ENCODE measurements around the gene MRPS2.

Gene MRPS2

GRCh38 chr9:135480940-135481310 lies 19.6 kb upstream of the MRPS2 start:
- no peak for DNase-seq

DNA sequence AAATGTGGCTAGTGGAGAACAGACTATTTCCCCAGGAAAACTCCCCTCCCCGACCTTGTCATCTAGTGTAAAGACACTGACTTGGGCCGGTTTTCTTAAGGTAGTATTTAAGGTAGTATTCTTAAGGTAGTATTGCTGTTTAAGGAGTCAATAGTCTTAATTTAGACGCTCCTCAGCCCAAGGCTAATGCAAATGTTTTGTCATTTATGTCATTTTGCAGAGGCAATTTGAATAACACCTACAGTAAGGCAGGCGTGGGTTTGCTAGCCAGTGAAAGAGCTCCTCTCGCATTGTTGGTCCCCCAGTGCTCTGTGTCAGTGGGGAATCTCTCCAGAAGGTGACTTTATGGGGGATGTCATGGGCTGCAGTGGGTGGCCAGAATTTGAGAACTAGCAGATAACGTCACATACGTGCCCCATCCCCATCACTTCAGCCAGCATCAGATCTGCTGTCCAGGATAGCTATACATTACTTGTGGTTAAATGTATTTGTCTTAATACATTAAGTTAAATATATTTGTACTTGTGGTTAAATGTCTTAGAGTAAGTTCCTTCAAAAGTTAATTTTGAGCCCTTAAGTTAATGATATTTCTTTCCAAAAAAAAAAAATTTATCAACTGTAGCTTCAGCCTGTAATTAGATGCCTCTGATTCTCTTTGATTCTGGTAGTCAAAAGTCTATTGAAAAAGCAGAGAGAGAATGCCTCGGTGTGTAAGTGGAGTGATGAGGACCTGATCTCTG lies 18.3 kb upstream of the MRPS2 start:
- DNase-seq, result no peak

DNA sequence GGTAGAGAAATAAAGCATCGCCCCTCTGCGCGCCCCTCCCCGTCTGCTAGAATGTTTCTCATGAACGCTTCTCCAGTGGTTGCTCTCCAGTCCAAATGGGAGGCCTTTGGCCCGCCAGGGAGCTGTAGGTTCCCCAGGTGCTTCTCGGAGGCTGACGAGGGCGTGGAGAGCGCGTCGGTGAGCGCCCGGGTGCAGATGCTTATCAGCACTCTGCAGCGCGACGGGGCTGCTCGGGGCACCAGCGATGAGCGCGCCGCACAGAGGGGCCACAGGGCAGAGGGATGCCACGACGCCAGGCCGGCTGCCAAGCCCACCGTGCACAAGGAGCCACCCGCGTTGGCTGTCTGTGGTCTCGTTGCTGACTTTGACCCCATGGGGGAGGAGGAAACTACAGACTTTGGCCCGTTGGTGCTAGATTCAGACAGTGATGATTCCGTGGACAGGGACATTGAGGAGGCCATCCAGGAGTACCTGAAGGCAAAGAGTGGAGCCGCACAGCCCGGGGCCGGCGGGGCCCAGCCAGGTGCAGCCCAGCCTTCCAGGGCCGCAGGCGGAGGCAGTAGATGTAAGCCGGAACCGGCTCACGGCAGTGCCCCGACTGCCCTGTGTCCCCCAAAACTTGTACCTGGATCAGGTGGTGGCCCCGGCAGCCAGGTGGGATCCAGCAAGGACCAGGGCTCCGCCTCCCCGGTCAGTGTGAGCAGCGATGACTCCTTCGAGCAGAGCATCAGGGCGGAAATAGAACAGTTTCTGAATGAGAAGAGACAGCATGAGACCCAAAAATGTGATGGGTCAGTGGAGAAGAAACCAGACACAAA lies 15.8 kb upstream of the MRPS2 start:
- DNase-seq, result no peak

DNA sequence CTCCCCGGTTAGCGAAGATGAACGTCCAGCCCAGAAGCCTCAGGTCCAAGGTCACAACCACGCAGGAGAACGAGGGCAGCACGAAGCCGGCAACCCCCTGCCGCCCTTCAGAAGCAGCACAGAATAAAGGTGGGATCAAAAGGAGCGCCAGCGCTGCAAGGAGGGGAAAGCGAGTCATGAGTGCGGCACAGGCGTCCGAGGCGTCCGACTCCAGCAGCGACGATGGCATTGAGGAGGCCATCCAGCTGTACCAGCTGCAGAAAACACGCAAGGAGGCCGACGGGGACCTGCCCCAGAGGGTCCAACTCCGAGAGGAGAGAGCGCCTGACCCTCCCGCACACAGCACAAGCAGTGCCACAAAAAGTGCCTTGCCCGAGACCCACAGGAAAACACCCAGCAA lies 15.1 kb upstream of the MRPS2 start:
- DNase-seq, result no peak

DNA sequence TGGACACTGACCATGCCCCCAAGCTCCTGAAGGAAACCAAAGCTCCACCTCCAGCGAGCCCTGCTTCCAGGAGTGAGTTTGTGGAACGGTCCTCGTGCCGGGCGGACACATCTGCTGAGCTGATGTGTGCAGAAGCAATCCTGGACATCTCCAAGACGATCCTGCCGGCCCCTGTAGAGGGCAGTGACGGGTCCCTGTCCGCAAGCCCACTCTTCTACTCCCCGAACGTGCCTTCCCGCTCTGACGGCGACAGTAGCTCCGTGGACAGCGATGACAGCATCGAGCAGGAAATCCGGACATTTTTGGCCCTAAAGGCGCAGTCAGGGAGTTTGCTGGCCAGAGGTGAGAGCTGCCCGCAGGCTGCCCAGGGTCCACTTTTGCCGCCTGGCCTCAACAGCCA lies 14.7 kb upstream of the MRPS2 start:
- DNase-seq, result no peak

DNA sequence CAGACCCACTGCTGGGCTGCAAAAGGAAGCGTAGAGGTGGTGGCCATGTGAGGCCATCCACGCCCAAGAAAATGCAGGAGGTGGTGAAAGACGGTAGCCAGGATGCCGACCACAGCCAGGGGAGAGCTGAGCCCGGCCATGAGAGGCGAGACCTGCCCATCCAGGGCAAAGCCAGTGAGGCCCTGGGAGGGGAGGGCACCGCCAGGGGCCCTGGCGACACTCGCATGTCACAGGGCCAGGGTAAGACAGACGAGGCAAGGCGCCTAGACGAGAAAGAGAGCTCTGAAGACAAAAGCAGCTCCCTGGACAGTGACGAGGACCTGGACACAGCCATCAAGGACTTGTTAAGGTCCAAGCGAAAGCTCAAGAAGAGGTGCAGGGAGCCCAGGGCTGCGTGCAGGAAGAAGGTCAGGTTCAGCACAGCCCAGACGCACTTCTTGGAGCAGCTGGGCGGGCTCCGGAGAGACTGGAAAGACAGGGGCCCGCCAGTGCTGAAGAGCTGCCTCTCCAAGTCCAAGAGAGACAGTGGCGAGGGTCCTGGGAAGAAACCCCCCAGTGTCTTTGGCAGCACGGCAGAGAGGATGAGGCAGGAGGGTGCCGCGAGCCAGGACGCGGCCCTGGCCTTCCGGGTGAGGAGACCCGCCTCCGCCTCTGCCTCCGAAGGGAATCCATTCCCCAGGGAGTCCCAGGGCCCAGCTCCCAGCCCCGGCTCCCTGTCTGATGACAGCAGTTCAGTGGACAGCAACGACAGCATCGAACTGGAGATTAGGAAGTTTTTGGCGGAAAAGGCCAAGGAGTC lies 14.0 kb upstream of the MRPS2 start:
- DNase-seq, result no peak

DNA sequence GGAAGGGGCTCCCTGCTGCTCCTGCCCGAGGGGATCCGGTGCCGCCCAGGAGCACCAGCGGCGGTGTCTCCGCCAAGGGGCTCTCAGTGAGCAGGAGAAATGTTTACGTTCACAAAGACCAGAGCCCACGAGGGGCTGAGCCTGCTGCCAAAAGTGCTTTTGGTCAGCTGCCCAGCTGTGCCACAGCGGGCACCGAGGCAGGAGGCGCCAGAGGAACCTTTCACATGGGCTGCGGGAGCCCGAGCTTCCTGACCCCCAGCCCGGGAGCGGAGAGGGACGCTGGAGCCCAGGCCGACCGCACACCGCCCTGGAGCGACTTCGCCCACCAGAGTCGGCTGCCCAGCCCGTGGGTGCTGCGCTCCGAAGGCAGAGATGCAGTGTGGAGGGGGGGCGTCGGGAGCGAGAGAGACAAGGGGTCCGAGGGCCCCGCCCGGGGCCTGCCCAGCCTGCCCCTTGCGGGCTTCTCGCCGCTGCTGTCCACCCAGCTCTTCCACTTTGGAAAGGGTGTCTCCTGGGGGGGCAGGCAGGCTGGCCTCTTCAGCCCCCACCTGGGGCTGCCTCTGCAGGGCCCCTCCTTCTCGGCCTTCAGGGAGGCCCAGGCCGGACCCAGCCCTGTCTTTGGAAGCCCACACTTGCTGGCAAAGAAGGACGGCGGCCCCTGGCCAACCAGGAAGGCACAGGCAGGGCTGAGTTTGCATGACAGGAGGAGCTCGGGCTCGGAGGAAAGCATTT lies 13.0 kb upstream of the MRPS2 start:
- no peak for DNase-seq

DNA sequence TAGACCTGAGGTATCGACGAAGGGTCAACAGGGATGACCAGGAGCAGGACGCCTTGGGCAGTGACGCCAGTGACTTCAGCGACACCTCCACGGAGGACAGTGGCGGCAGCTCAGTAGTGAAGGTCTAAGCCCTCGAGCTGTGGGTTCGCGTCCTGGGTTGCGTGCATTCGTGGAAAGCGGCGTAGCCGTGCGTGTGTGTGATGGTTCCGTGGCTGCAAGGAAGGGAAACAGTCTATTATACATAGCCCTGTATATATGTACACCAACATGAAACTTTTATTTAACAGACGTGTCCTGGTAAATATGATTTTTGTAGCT lies 12.5 kb upstream of the MRPS2 start:
- DNase-seq, result no peak

GRCh38 chr9:135488527-135488926 lies 12.0 kb upstream of the MRPS2 start:
- DNase-seq, result no peak

- no peak for DNase-seq
These were observed 11.1 kb upstream of the MRPS2 start for GRCh38 chr9:135489188-135489906.

GRCh38 chr9:135490166-135490870 lies 10.2 kb upstream of the MRPS2 start:
- no peak for DNase-seq

- DNase-seq, result no peak
These were observed 9.5 kb upstream of the MRPS2 start for GRCh38 chr9:135490980-135491464.

GRCh38 chr9:135491764-135492163 lies 8.7 kb upstream of the MRPS2 start:
- DNase-seq, result no peak

DNA sequence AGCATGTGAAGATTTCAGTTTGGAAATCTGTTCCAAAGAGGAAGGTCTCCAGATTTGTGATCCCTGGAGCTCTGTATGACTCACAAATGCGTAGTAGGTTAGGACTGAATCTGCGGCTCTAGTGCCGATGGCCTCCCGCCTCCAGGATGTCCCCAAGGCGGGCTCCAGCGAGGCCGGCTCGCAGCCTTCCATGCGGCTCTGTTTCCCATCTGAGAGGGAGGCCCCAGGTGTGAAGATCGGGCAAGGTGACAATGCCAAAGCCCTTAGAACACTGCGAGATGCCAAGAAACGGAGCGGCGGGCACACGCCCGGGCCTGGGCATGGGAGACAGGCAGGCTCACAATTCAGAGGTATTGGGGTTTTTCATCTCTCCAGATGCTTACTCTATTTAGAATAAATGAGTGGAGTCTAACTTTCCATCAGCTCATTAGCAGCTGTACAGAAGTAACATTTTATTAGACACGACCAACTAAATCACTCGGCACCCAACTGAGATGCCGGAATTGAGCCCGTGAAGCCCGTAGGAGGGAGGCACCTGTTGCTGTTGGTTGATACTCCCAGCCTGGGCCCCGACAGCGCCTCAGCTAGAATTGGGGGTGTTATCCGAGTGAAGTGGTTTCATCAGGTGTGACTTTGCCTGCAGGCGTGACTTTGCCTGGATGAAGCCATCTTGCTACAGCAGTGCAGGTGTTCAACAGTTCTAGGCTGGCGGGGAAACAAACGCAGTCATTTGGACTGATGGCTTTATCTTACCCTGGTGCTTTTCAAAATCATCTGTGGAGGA lies 7.4 kb upstream of the MRPS2 start:
- no peak for DNase-seq

DNA sequence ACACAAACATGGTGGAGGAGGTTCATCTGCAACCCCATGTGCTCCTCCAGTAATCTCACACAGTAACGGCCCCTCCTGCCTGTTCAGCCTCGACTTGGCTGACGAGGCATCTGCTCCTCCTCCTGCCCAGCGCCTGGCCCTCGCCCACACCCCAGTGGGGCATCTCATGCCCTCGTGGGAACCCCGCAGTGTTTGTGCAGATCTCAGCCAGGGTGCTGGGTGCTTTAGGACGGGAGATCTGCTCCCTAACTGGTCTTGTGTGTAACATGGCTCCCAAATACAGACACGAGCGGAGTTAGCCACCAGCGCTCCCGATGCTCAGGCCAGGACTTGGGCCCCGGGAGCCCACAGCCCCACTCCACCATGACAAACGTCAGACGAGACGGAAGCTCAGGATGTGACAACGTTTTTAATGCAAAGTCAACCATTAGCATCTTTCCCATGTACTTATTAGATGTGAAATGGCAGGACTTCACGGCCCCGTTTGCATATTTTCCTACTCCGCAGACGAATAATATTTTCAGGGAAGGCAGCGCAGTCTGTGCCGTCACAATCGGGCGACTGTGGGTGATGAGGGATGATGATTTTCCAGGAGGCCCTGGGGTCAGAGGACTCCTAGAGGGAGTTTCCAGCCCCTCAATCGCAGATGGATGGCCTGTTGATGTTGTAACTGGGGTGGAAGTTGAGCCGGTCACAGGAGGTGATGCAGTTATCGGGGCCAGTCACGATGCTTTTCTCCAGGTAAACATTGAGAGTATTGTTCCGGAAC lies 5.5 kb upstream of the MRPS2 start:
- DNase-seq, result no peak

- DNase-seq, result no peak
These were observed 1.9 kb upstream of the MRPS2 start for GRCh38 chr9:135498381-135499126.

DNA sequence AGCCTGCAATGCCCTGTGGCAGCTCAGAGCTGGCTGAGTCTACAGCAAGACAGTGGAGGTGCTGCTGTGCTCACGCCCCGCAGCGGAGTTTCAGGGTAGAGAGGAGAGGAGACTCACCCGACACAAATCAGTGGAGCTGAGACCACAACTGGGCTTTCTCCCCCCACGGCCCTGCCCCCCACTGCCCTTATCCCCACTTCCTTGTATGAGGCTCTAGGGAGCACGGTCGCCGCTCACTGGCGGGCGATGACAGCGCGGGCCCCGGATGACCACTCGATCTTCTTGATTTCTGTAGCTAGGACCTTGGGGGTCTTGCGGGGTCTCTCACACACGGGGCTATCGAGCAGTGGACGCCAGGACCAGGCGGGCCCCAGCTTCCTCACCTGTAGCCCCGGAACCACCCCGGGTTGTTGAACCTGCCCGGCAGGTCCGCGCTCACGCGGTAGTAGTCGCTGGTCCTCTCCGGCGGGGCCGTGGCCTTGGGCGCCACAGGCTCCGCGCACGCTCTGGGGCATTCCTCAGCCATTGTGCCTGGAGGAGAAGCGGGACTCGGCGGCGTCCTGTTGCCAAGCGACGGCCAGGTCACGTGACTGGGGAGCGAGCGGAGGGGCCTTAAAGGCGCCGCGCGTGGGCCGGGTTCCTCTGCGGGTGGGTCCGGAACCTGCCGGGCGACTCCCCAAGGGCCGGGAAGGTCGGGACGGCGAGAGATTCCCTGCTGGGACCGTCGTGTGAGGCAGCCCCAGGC lies 984 bp upstream of the MRPS2 start:
- peak; percentile 77 for DNase-seq

- no peak for DNase-seq
These were observed 384 bp upstream of the MRPS2 start for GRCh38 chr9:135500071-135500524.
